IMR-90 (cell line): ENCODE results near the gene TAF4. TPM values are rescaled to one million over a fixed set of nuclear protein-coding genes. Genes with fewer than 3 reads are reported as not detected.

ENCODE experiments used
- ATAC-seq: fragments of 200-7000 bp; cut with Tn5 transposase; 2 replicates; pipeline ENCODE4 v1.9.1; 2020; ENCODE audit warnings: low read depth, mild to moderate bottlenecking, moderate library complexity
- BruUV-seq: library from RNA; stranded (reverse); fragments of 400-500 nt; replicated peaks from 2 replicates; lab custom pipeline; 2021; lab: Mats Ljungman, UMichigan
- CTCF ChIA-PET: fragments of 300-600 bp; formaldehyde crosslinking; extraction: SDS; loops from one replicate; lab custom pipeline; 2021; ENCODE audit warnings: antibody characterized with exemption; lab: Yijun Ruan, JAX
- POLR2A ChIA-PET: fragments of 300-600 bp; sonication (Branson Sonifier 250); formaldehyde crosslinking; loops from one replicate; lab custom pipeline; 2022; ENCODE audit warnings: antibody characterized with exemption; ENCODE audit not compliant: unreplicated experiment; lab: Charles Lee
- DNase-seq: peaks from one replicate; pipeline ENCODE4 v3.0.0; 2013
- H2AFZ ChIP-seq: replicated peaks from 2 replicates; pipeline ENCODE3; 2013; ENCODE audit warnings: low read length, mild to moderate bottlenecking; ENCODE audit not compliant: poor library complexity
- H2AK5ac ChIP-seq: 2 replicates; pipeline ENCODE4 v1.6.1; 2013; ENCODE audit warnings: low read depth, low read length, inconsistent platforms
- H2AK9ac ChIP-seq: replicated peaks from 2 replicates; pipeline ENCODE3; 2013; ENCODE audit warnings: mild to moderate bottlenecking, low read depth, low read length, moderate library complexity; ENCODE audit not compliant: poor library complexity
- H2BK120ac ChIP-seq: 2 replicates; pipeline ENCODE4 v1.6.1; 2013; ENCODE audit warnings: low read depth, low read length, inconsistent platforms
- H2BK15ac ChIP-seq: 3 replicates; pipeline ENCODE4 v1.6.1; 2013; ENCODE audit warnings: low read depth, low read length, inconsistent platforms
- H2BK20ac ChIP-seq: 2 replicates; pipeline ENCODE4 v1.6.1; 2013; ENCODE audit warnings: low read depth, mild to moderate bottlenecking, inconsistent platforms, low read length, moderate library complexity
- H2BK5ac ChIP-seq: 2 replicates; pipeline ENCODE4 v1.6.1; 2013; ENCODE audit warnings: mild to moderate bottlenecking, low read depth, low read length, inconsistent platforms; ENCODE audit not compliant: poor library complexity, severe bottlenecking
- H3K14ac ChIP-seq: replicated peaks from 2 replicates; pipeline ENCODE4 v1.6.1; 2013; ENCODE audit warnings: low read depth, low read length, inconsistent platforms
- H3K18ac ChIP-seq: 2 replicates; pipeline ENCODE4 v1.6.1; 2013; ENCODE audit warnings: low read depth, low read length, control low read depth
- H3K23ac ChIP-seq: 2 replicates; pipeline ENCODE4 v1.6.1; 2013; ENCODE audit warnings: low read depth, low read length, inconsistent platforms
- H3K27ac ChIP-seq: 2 replicates; pipeline ENCODE4 v1.5.1; 2013; ENCODE audit warnings: mild to moderate bottlenecking, control low read depth, low read length; ENCODE audit not compliant: insufficient read depth
- H3K27me3 ChIP-seq: 2 replicates; pipeline ENCODE4 v1.6.1; 2013; ENCODE audit warnings: low read length; ENCODE audit not compliant: control insufficient read depth, insufficient read depth
- H3K36me3 ChIP-seq: 2 replicates; pipeline ENCODE4 v1.6.1; 2013; ENCODE audit warnings: low read length, mixed read lengths; ENCODE audit not compliant: control insufficient read depth, insufficient read depth
- H3K4ac ChIP-seq: 2 replicates; pipeline ENCODE4 v1.6.1; 2013; ENCODE audit warnings: low read depth, low read length, inconsistent platforms
- H3K4me1 ChIP-seq: 2 replicates; pipeline ENCODE4 v1.6.1; 2013; ENCODE audit warnings: low read length, mixed read lengths; ENCODE audit not compliant: control insufficient read depth, insufficient read depth
- H3K4me2 ChIP-seq: 2 replicates; pipeline ENCODE4 v1.6.1; 2013; ENCODE audit warnings: low read depth, mild to moderate bottlenecking, control low read depth, low read length, moderate library complexity
- H3K4me3 ChIP-seq: 2 replicates; pipeline ENCODE4 v1.5.1; 2013; ENCODE audit warnings: low read depth, mild to moderate bottlenecking, control low read depth, low read length, moderate library complexity; ENCODE audit not compliant: insufficient read depth
- H3K56ac ChIP-seq: 2 replicates; pipeline ENCODE4 v1.6.1; 2013; ENCODE audit warnings: low read length, inconsistent platforms; ENCODE audit not compliant: insufficient read depth; ENCODE audit errors: extremely low read depth
- H3K79me1 ChIP-seq, 2 experiments: 2 replicates each; pipeline ENCODE4 v1.6.1; 2013; ENCODE audit warnings: low read length in 2 of 2, inconsistent platforms in 1 of 2, low read depth in 1 of 2
- H3K9ac ChIP-seq: 2 replicates; pipeline ENCODE4 v1.6.1; 2013; ENCODE audit warnings: low read depth, low read length, control low read depth
- H3K9me1 ChIP-seq: 2 replicates; pipeline ENCODE4 v1.6.1; 2013; ENCODE audit warnings: low read length, inconsistent platforms; ENCODE audit not compliant: insufficient read depth
- H3K9me3 ChIP-seq: 2 replicates; pipeline ENCODE4 v1.6.1; 2013; ENCODE audit warnings: low read length; ENCODE audit not compliant: control insufficient read depth, insufficient read depth
- H4K20me1 ChIP-seq: 2 replicates; pipeline ENCODE4 v1.6.1; 2013; ENCODE audit warnings: low read length, inconsistent platforms; ENCODE audit not compliant: insufficient read depth
- H4K5ac ChIP-seq: 2 replicates; pipeline ENCODE4 v1.6.1; 2013; ENCODE audit warnings: mild to moderate bottlenecking, low read depth, low read length, control low read depth
- H4K8ac ChIP-seq, 2 experiments: 2 replicates each; pipeline ENCODE4 v1.6.1; 2013; ENCODE audit warnings: low read depth in 2 of 2, low read length in 2 of 2, control low read depth in 1 of 2, inconsistent platforms in 1 of 2
- H4K91ac ChIP-seq: 2 replicates; pipeline ENCODE4 v1.6.1; 2013; ENCODE audit warnings: low read depth, low read length, inconsistent platforms; ENCODE audit not compliant: insufficient read depth
- BHLHE40 ChIP-seq: fragments of 150-350 bp; IDR thresholded peaks from 2 replicates; pipeline ENCODE4 v1.6.1; 2016; ENCODE audit warnings: mild to moderate bottlenecking, low read depth, low read length
- CEBPB ChIP-seq: IDR thresholded peaks from 2 replicates; pipeline ENCODE4 v1.6.1; 2012; ENCODE audit warnings: low read depth, low read length, improper control_type of control experiment
- CHD1 ChIP-seq: IDR thresholded peaks from 2 replicates; pipeline ENCODE4 v1.6.1; 2012; ENCODE audit warnings: low read depth, low read length, improper control_type of control experiment
- FOS ChIP-seq: fragments of 150-350 bp; IDR thresholded peaks from 2 replicates; pipeline ENCODE4 v1.6.1; 2016; ENCODE audit warnings: low read depth, low read length
- MAFK ChIP-seq: IDR thresholded peaks from 2 replicates; pipeline ENCODE4 v1.6.1; 2012; ENCODE audit warnings: low read depth, low read length, improper control_type of control experiment
- MAZ ChIP-seq: IDR thresholded peaks from 2 replicates; pipeline ENCODE4 v1.6.1; 2012; ENCODE audit warnings: low read depth, mild to moderate bottlenecking, low read length, improper control_type of control experiment, moderate library complexity, borderline replicate concordance
- MXI1 ChIP-seq: IDR thresholded peaks from 2 replicates; pipeline ENCODE4 v1.6.1; 2012; ENCODE audit warnings: low read depth, mild to moderate bottlenecking, low read length, moderate library complexity, borderline replicate concordance
- NFE2L2 ChIP-seq: fragments of 150-350 bp; IDR thresholded peaks from 2 replicates; pipeline ENCODE4 v1.6.1; 2016; ENCODE audit warnings: low read depth, mild to moderate bottlenecking, low read length
- POLR2A ChIP-seq: IDR thresholded peaks from 2 replicates; pipeline ENCODE4 v1.6.1; 2012; ENCODE audit warnings: mild to moderate bottlenecking, low read depth, low read length
- RAD21 ChIP-seq: IDR thresholded peaks from 2 replicates; pipeline ENCODE4 v1.6.1; 2012; ENCODE audit warnings: low read length, improper control_type of control experiment
- RCOR1 ChIP-seq: IDR thresholded peaks from 2 replicates; pipeline ENCODE4 v1.6.1; 2012; ENCODE audit warnings: mild to moderate bottlenecking, low read length, improper control_type of control experiment; ENCODE audit not compliant: insufficient replicate concordance
- RFX5 ChIP-seq: IDR thresholded peaks from 2 replicates; pipeline ENCODE4 v1.8.0; 2012; ENCODE audit warnings: low read depth, mild to moderate bottlenecking, low read length, moderate library complexity
- SMC3 ChIP-seq: fragments of 150-350 bp; IDR thresholded peaks from 2 replicates; pipeline ENCODE4 v1.6.1; 2016; ENCODE audit warnings: low read depth, mild to moderate bottlenecking, antibody characterized with exemption, low read length, moderate library complexity
- WGBS, 2 experiments: methylation state at CpG; one replicate each; pipeline versions ENCODE4 v1.1.5 to v1.1.7; 2013; ENCODE audit warnings: missing lambda C conversion rate in 2 of 2; ENCODE audit not compliant: insufficient read length in 1 of 2; ENCODE audit errors: extremely low coverage in 2 of 2; 5-methylcytosine and 5-hydroxymethylcytosine counted together
- dilution Hi-C: fragments of 300-500 bp; cut with HindIII; formaldehyde crosslinking; loops from one replicate; pipeline ENCODE4 v1.14.3; 2018; ENCODE audit warnings: low sequenced_read_pairs; ENCODE audit not compliant: unreplicated experiment
- in situ Hi-C: fragments of 300-500 bp; cut with MboI; formaldehyde crosslinking; loops from 3 replicates; pipeline ENCODE4 v1.14.3; 2019; ENCODE audit warnings: low sequenced_read_pairs, inconsistent platforms, mixed read lengths
- intact Hi-C: fragments of 100-400 bp; cut with micrococcal nuclease; formaldehyde crosslinking; loops from 2 replicates; pipeline ENCODE4 v1.10.0; 2022
- polyA plus RNA-seq, 3 experiments: library from polyadenylated mRNA; depleted of rRNA; stranded (reverse); fragments of >200 nt; gene quantifications; 2 replicates each; pipeline ENCODE4 v1.2.3, GENCODE V29; 2012; ENCODE audit warnings: low replicate concordance in 1 of 3
- total RNA-seq: library from RNA; depleted of rRNA; stranded (reverse); fragments of >200 nt; gene quantifications from 2 replicates; pipeline ENCODE4 v1.2.3, GENCODE V29; 2012
- TF ChIP-seq, protein P1 (sequence below): fragments of 150-350 bp; IDR thresholded peaks from 2 replicates; pipeline ENCODE4 v1.6.1; 2017; ENCODE audit warnings: mild to moderate bottlenecking, antibody characterized with exemption, low read length, low read depth
- TF ChIP-seq, protein P2 (sequence below): conservative IDR thresholded peaks from 2 replicates; pipeline ENCODE4 v1.5.1; 2012; ENCODE audit warnings: mild to moderate bottlenecking, low read depth, low read length, improper control_type of control experiment
- TF ChIP-seq, protein P3 (sequence below): fragments of 150-350 bp; IDR thresholded peaks from 2 replicates; pipeline ENCODE4 v1.6.1; 2016; ENCODE audit warnings: low read depth, mild to moderate bottlenecking, low read length, moderate library complexity, borderline replicate concordance

TAF4 gene
- total and polyA plus RNA-seq, 2 of the 4 experiments (the other 2 are of a cell fraction), result 1.4 to 5.1 TPM

DNA sequence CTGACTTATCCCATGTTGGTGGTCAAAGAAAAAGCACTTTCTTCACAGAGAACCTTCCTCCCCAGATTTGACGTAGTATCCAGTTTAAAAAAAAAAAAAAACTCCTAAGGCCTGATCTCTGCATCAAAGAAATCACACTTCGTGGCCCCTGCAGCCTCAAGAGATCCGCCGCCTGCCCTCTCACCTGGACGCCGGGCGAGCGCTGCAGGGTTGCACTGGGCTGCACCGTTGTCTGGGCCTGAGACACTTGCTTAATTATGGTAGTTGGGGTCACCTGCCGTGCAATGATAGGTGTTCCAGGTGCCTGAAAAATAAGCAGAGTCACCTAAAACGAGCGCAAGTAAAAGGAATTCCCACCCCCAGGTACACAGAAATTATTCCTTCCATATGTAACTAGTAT lies 53.0 kb downstream of the TAF4 start:
- dilution Hi-C loops, result no loop called here
- no peak overlapping the region for H4K5ac ChIP-seq
- H2AFZ ChIP-seq, result no peak overlapping the region
- no peak overlapping the region for H4K91ac ChIP-seq
- TF ChIP-seq RFX5 (no peak), CHD1 (no peak), MAZ (no peak), CEBPB (no peak), RAD21 (no peak), MXI1 (no peak), POLR2A (no peak), SMC3 (no peak), MAFK (no peak), BHLHE40 (no peak), FOS (no peak), NFE2L2 (no peak), RCOR1 (no peak)
- TF ChIP-seq, protein P1, sequence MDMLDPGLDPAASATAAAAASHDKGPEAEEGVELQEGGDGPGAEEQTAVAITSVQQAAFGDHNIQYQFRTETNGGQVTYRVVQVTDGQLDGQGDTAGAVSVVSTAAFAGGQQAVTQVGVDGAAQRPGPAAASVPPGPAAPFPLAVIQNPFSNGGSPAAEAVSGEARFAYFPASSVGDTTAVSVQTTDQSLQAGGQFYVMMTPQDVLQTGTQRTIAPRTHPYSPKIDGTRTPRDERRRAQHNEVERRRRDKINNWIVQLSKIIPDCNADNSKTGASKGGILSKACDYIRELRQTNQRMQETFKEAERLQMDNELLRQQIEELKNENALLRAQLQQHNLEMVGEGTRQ, result no peak
- TF ChIP-seq, protein P2, sequence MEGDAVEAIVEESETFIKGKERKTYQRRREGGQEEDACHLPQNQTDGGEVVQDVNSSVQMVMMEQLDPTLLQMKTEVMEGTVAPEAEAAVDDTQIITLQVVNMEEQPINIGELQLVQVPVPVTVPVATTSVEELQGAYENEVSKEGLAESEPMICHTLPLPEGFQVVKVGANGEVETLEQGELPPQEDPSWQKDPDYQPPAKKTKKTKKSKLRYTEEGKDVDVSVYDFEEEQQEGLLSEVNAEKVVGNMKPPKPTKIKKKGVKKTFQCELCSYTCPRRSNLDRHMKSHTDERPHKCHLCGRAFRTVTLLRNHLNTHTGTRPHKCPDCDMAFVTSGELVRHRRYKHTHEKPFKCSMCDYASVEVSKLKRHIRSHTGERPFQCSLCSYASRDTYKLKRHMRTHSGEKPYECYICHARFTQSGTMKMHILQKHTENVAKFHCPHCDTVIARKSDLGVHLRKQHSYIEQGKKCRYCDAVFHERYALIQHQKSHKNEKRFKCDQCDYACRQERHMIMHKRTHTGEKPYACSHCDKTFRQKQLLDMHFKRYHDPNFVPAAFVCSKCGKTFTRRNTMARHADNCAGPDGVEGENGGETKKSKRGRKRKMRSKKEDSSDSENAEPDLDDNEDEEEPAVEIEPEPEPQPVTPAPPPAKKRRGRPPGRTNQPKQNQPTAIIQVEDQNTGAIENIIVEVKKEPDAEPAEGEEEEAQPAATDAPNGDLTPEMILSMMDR, result no peak
- TF ChIP-seq, protein P3, sequence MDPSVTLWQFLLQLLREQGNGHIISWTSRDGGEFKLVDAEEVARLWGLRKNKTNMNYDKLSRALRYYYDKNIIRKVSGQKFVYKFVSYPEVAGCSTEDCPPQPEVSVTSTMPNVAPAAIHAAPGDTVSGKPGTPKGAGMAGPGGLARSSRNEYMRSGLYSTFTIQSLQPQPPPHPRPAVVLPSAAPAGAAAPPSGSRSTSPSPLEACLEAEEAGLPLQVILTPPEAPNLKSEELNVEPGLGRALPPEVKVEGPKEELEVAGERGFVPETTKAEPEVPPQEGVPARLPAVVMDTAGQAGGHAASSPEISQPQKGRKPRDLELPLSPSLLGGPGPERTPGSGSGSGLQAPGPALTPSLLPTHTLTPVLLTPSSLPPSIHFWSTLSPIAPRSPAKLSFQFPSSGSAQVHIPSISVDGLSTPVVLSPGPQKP, result no peak
- DNase-seq (no peak), ATAC-seq (no peak)
- H4K20me1 ChIP-seq, result peaks cover 32% of the 10 kb centered on the region
- H3K4me3 ChIP-seq, result no peak overlapping the region
- no peak overlapping the region for H4K8ac ChIP-seq
- H3K23ac ChIP-seq, result no peak overlapping the region
- H2AK5ac ChIP-seq, result no peak overlapping the region
- intact Hi-C loops, result loop anchor here (5.0 to 10.0 kb wide), 2 partner anchors 245 to 372 kb away; partner anchors contain the start of gene RPS21
- no peak overlapping the region for H3K9ac ChIP-seq
- no peak overlapping the region for H3K18ac ChIP-seq
- H3K56ac ChIP-seq, result no peak overlapping the region
- H3K4me2 ChIP-seq, result no peak overlapping the region
- peaks cover 8 to 45% of the 10 kb centered on the region in 2 experiments for H3K79me1 ChIP-seq
- H2BK20ac ChIP-seq, result no peak overlapping the region
- H3K4me1 ChIP-seq, result peaks cover 2% of the 10 kb centered on the region; the same call in 1 of the 2 replicates
- H2AK9ac ChIP-seq, result no peak overlapping the region
- no peaks in the 10 kb centered on the region for H3K27me3 ChIP-seq
- BruUV-seq, result no TSS peak
- H2BK120ac ChIP-seq, result no peak overlapping the region
- H3K9me3 ChIP-seq, result no peaks in the 10 kb centered on the region
- no peak overlapping the region for H2BK15ac ChIP-seq
- CTCF ChIA-PET, result no interaction called here
- H2BK5ac ChIP-seq, result no peak overlapping the region
- no peak overlapping the region for H3K4ac ChIP-seq
- peaks cover 32% of the 10 kb centered on the region for H3K36me3 ChIP-seq
- POLR2A ChIA-PET, result no interaction called here
- no CpG with 5 or more reads among the region's 12 CpGs for WGBS, 2 experiments
- H3K27ac ChIP-seq, result no peak overlapping the region
- no peak overlapping the region for H3K14ac ChIP-seq
- H3K9me1 ChIP-seq, result peaks cover 3% of the 10 kb centered on the region; the same call in 1 of the 2 replicates
- in situ Hi-C loops, result loop anchor here (25.0 kb wide), 1 partner anchor 375 kb away; the partner anchor contains the start of gene RPS21
